Measurements from ENCODE around the gene MYO1F.

DNA sequence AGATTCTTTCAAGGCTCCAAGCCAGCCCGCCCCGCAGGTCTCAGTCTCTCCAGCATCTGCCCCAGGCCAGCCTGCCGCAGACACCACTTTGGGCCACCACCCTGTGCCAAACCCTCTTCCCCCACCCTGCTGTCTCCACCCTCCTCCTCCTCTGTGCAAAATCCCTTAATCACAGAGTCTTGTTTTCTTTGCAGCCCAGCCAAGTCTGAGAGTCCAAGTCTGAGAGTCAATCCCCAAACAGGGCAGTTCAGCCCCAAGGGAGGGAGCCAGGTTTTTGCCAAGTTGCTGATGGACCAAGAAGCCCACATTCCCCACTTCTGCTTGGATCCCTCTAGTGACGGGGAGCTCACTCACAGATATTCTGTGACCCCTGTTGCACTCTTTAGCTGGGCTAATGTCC lies 30.1 kb upstream of the MYO1F start:
- TF ChIP-seq POLR2A (IDR thresholded peaks at IDR 0.05), result no peak
- TF ChIP-seq, protein P1, sequence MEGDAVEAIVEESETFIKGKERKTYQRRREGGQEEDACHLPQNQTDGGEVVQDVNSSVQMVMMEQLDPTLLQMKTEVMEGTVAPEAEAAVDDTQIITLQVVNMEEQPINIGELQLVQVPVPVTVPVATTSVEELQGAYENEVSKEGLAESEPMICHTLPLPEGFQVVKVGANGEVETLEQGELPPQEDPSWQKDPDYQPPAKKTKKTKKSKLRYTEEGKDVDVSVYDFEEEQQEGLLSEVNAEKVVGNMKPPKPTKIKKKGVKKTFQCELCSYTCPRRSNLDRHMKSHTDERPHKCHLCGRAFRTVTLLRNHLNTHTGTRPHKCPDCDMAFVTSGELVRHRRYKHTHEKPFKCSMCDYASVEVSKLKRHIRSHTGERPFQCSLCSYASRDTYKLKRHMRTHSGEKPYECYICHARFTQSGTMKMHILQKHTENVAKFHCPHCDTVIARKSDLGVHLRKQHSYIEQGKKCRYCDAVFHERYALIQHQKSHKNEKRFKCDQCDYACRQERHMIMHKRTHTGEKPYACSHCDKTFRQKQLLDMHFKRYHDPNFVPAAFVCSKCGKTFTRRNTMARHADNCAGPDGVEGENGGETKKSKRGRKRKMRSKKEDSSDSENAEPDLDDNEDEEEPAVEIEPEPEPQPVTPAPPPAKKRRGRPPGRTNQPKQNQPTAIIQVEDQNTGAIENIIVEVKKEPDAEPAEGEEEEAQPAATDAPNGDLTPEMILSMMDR (IDR thresholded peaks at IDR 0.05), result no peak

Measured in lower leg skin (tissue), 3 donors.